DND-41 (cell line): ENCODE data around the gene DEPP1.

ENCODE experiments used
- CTCF ChIP-seq: IDR thresholded peaks from 2 replicates; pipeline ENCODE4 v1.5.1; 2012; ENCODE audit warnings: borderline replicate concordance, low read length, moderate library complexity, mild to moderate bottlenecking; ENCODE audit not compliant: poor library complexity, severe bottlenecking; ENCODE audit errors: extremely low read depth
- EZH2 ChIP-seq: IDR thresholded peaks from 3 replicates; pipeline ENCODE4 v1.6.1; 2012; ENCODE audit warnings: borderline replicate concordance, low read depth, mild to moderate bottlenecking, moderate library complexity, low read length, inconsistent platforms; ENCODE audit not compliant: severe bottlenecking

- TF ChIP-seq CTCF (no peak), EZH2 (no peak)
Measured at GRCh38 chr10:44931621-44932516, 46.7 kb downstream of the DEPP1 start.
